ENCODE measurements around the gene OR7C2.

Gene OR7C2

DNA sequence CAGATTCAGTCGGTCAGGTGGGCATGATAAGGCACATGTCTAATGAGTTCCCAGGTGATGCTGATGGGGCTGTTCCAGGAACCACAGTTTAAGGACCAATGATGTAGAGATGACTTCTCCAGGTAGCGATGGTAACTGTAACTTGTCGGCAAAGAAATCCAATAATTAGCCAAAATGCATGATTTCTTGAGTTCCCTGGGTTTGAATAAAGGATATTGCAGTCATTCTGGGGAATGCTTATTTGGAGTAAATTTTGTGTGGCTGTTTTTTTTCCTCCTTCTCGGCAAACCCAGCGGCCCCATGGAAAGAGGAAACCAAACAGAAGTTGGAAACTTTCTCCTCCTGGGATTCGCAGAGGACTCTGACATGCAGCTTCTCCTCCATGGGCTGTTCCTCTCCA, at the start of gene OR7C2:
Gene OR7C2 (plus strand): TSS at position 301 of the 400 bp plus-strand sequence. CDS start 0 bp downstream, at position 301.
- Histone ChIP-seq H3K36me3 (no peaks in the 10 kb centered on the region), H3K27me3 (peaks cover 5% of the 10 kb centered on the region), H3K9me3 (no peaks in the 10 kb centered on the region), H3K27ac (no peak within 1 kb of the TSS), H3K4me3 (ENCODE audit: low read depth in 1 of 2, low read length in 1 of 2) (no peak within 1 kb of the TSS), H3K4me1 (ENCODE audit: control insufficient read depth in 1 of 2, insufficient read depth in 1 of 2, low read depth in 1 of 2, low read length in 1 of 2) (no peaks in the 10 kb centered on the region)
- TF ChIP-seq, protein P1, sequence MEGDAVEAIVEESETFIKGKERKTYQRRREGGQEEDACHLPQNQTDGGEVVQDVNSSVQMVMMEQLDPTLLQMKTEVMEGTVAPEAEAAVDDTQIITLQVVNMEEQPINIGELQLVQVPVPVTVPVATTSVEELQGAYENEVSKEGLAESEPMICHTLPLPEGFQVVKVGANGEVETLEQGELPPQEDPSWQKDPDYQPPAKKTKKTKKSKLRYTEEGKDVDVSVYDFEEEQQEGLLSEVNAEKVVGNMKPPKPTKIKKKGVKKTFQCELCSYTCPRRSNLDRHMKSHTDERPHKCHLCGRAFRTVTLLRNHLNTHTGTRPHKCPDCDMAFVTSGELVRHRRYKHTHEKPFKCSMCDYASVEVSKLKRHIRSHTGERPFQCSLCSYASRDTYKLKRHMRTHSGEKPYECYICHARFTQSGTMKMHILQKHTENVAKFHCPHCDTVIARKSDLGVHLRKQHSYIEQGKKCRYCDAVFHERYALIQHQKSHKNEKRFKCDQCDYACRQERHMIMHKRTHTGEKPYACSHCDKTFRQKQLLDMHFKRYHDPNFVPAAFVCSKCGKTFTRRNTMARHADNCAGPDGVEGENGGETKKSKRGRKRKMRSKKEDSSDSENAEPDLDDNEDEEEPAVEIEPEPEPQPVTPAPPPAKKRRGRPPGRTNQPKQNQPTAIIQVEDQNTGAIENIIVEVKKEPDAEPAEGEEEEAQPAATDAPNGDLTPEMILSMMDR (IDR thresholded peaks at IDR 0.05): no peak

DNA sequence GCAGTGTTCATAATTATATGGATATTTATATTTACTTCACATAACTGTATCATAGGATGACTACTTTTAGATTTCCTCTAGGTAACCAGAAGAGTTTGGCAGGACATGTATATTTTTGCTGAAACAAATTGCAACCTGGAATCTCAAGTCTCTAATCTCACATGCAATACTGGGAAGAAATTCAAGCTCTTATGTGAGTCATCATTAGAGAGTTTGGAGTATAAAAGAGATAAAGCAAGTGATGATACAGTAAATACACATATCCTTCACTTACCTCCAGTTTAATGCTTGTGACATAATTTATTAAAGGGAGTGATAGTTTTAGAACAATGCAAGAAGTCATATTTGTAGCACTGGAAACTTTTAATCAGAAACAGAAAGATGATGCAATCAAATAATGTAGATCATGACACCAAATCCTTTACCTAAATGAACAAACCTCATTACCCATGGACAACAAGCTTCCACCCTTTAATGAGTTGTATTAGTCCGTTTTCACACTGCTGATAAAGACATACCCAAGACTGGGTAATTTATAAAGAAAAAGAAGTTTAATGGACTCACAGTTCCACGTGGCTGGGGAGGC, 39.5 kb upstream of the OR7C2 start:
- Histone ChIP-seq H3K27ac (no peak overlapping the region), H3K27me3 (peaks cover 38% of the 10 kb centered on the region), H3K36me3 (no peaks in the 10 kb centered on the region), H3K9me3 (no peaks in the 10 kb centered on the region), H3K4me1 (ENCODE audit: control insufficient read depth in 1 of 2, insufficient read depth in 1 of 2, low read depth in 1 of 2, low read length in 1 of 2) (no peaks in the 10 kb centered on the region), H3K4me3 (ENCODE audit: low read depth in 1 of 2, low read length in 1 of 2) (no peak overlapping the region)
- TF ChIP-seq, protein P1 (IDR thresholded peaks at IDR 0.05): no peak

DNA sequence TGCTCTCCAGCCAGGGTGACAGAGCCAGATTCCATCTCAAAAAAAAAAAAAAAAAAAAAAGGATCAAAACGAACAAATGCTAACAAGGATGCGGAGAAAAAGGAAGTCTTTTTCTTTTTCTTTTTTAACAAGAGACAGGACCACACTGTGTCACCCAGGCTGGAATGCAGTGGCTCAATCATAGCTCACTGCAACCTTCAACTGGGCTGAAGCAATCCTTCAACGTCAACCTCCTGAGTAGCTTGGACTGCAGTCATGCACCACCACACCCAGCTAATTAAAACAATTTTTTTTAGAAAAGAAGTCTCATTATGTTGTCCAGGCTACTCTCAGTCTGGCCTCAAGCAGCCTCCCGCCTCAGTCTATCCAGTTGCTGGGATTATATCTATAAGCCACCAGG, 34.6 kb upstream of the OR7C2 start:
- Histone ChIP-seq H3K9me3 (no peaks in the 10 kb centered on the region), H3K27ac (no peak overlapping the region), H3K4me3 (ENCODE audit: low read depth in 1 of 2, low read length in 1 of 2) (no peak overlapping the region), H3K4me1 (ENCODE audit: control insufficient read depth in 1 of 2, insufficient read depth in 1 of 2, low read depth in 1 of 2, low read length in 1 of 2) (no peaks in the 10 kb centered on the region), H3K27me3 (peaks cover 14% of the 10 kb centered on the region), H3K36me3 (no peaks in the 10 kb centered on the region)
- TF ChIP-seq, protein P1 (IDR thresholded peaks at IDR 0.05): no peak

DNA sequence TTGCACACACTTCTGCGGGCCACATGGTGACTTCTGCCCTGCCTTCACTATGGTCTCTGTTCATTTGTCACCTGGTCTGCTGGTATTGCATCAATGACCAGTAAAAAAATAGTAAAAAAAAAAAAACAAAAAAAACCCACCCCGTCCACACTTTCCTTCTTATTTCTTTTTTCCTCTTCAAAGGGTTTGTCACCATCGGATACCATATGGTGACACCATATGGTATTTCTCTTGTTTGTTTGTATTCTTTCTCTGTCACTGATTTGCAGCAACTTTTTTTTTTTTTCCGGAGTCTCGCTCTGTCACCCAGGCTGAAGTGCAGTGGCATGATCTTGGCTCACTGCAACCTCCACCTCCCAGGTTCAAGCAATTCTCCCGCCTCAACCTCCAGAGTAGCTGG, 26.2 kb upstream of the OR7C2 start:
- Histone ChIP-seq H3K4me3 (ENCODE audit: low read depth in 1 of 2, low read length in 1 of 2) (no peak overlapping the region), H3K27ac (no peak overlapping the region), H3K9me3 (no peaks in the 10 kb centered on the region), H3K36me3 (no peaks in the 10 kb centered on the region), H3K27me3 (peaks cover 12% of the 10 kb centered on the region), H3K4me1 (ENCODE audit: control insufficient read depth in 1 of 2, insufficient read depth in 1 of 2, low read depth in 1 of 2, low read length in 1 of 2) (no peaks in the 10 kb centered on the region)
- TF ChIP-seq, protein P1 (IDR thresholded peaks at IDR 0.05): no peak

DNA sequence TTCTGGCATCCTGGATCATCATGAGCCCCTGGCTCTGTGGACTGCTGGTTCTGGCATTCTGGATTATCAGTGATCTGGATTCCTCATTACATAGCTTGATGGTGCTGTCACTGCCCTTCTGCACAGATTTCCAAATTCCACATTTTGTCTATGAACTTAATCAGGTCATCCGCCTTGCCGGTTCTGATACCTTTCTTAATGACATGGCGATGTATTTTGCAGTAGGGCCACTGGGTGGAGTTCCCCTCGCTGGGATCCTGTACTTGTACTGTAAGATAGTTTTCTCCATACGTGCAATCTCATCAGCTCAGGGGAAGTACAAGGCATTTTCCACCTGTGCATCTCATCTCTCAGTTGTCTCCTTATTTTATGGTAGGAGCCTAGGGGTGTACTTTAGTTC, 24.4 kb upstream of the OR7C2 start:
- Histone ChIP-seq H3K27ac (no peak overlapping the region), H3K4me1 (ENCODE audit: control insufficient read depth in 1 of 2, insufficient read depth in 1 of 2, low read depth in 1 of 2, low read length in 1 of 2) (no peaks in the 10 kb centered on the region), H3K27me3 (peaks cover 12% of the 10 kb centered on the region), H3K9me3 (no peaks in the 10 kb centered on the region), H3K4me3 (ENCODE audit: low read depth in 1 of 2, low read length in 1 of 2) (no peak overlapping the region), H3K36me3 (no peaks in the 10 kb centered on the region)
- TF ChIP-seq, protein P1 (IDR thresholded peaks at IDR 0.05): no peak

Measured in neutrophil (primary cell).